HL-60 (cell line): Measurements from ENCODE around the gene VIPAS39.

Source experiments
- DNase-seq, 2 experiments: peaks; one replicate each; pipeline ENCODE4 v3.0.0-alpha.2; 2010 to 2020; ENCODE audit warnings: low read depth in 1 of 2, low spot score in 1 of 2
- H3K27ac ChIP-seq: fragments of 250-450 bp; sonication (Bioruptor Pico); replicated peaks from 2 replicates; pipeline ENCODE4 v1.5.1; 2020; ENCODE audit warnings: mild to moderate bottlenecking, moderate library complexity
- H3K27me3 ChIP-seq: fragments of 250-450 bp; sonication (Bioruptor Pico); 2 replicates; pipeline ENCODE4 v1.5.1; 2021; ENCODE audit warnings: mild to moderate bottlenecking, moderate library complexity; ENCODE audit not compliant: insufficient read depth, poor library complexity, severe bottlenecking
- H3K4me3 ChIP-seq: replicated peaks from 2 replicates; pipeline ENCODE4 v1.5.1; 2011; ENCODE audit warnings: mild to moderate bottlenecking, control low read depth, low read length; ENCODE audit not compliant: insufficient read depth
- GABPA ChIP-seq: IDR thresholded peaks from 2 replicates; pipeline ENCODE4 v1.6.1; 2012; ENCODE audit warnings: low read depth
- POLR2AphosphoS5 ChIP-seq: IDR thresholded peaks from 2 replicates; pipeline ENCODE4 v1.6.1; 2012; ENCODE audit warnings: low read depth
- SPI1 ChIP-seq: IDR thresholded peaks from 2 replicates; pipeline ENCODE4 v1.6.1; 2012; ENCODE audit warnings: low read depth, mild to moderate bottlenecking, borderline replicate concordance
- TF ChIP-seq, protein P1 (sequence below): IDR thresholded peaks from 2 replicates; pipeline ENCODE4 v1.6.1; 2012; ENCODE audit warnings: low read depth; ENCODE audit not compliant: insufficient replicate concordance
- TF ChIP-seq, protein P2 (sequence below): IDR thresholded peaks from one replicate; pipeline ENCODE4 v1.5.1; 2011; ENCODE audit warnings: low read length, control low read depth, inconsistent platforms; ENCODE audit not compliant: insufficient read depth

The VIPAS39 gene

DNA sequence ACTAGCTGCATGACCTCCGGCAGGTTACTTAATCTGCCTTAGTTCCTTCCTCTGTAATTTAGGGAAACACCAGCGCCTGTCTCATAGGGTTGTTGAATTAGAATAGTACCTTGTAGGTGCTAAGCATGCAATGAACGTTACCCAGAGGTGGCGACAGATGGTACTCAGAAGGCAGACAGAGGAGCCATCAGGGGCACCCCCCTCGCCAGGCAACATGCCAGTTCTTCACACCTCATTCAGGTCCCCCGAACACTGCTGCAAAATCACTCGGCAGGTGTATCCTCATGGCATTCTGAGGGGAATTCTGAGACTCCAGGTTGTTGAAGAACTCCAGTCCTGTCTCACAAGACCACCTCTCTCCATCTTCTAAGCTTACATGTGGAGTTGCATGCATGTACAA, 31.2 kb upstream of the VIPAS39 start:
- Histone ChIP-seq H3K27me3 (no peaks in the 10 kb centered on the region), H3K4me3 (no peak overlapping the region), H3K27ac (no peak overlapping the region)
- TF ChIP-seq, protein P1, sequence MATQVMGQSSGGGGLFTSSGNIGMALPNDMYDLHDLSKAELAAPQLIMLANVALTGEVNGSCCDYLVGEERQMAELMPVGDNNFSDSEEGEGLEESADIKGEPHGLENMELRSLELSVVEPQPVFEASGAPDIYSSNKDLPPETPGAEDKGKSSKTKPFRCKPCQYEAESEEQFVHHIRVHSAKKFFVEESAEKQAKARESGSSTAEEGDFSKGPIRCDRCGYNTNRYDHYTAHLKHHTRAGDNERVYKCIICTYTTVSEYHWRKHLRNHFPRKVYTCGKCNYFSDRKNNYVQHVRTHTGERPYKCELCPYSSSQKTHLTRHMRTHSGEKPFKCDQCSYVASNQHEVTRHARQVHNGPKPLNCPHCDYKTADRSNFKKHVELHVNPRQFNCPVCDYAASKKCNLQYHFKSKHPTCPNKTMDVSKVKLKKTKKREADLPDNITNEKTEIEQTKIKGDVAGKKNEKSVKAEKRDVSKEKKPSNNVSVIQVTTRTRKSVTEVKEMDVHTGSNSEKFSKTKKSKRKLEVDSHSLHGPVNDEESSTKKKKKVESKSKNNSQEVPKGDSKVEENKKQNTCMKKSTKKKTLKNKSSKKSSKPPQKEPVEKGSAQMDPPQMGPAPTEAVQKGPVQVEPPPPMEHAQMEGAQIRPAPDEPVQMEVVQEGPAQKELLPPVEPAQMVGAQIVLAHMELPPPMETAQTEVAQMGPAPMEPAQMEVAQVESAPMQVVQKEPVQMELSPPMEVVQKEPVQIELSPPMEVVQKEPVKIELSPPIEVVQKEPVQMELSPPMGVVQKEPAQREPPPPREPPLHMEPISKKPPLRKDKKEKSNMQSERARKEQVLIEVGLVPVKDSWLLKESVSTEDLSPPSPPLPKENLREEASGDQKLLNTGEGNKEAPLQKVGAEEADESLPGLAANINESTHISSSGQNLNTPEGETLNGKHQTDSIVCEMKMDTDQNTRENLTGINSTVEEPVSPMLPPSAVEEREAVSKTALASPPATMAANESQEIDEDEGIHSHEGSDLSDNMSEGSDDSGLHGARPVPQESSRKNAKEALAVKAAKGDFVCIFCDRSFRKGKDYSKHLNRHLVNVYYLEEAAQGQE = no peak
- TF ChIP-seq GABPA (no peak), SPI1 (no peak), POLR2AphosphoS5 (no peak)
- TF ChIP-seq, protein P2, sequence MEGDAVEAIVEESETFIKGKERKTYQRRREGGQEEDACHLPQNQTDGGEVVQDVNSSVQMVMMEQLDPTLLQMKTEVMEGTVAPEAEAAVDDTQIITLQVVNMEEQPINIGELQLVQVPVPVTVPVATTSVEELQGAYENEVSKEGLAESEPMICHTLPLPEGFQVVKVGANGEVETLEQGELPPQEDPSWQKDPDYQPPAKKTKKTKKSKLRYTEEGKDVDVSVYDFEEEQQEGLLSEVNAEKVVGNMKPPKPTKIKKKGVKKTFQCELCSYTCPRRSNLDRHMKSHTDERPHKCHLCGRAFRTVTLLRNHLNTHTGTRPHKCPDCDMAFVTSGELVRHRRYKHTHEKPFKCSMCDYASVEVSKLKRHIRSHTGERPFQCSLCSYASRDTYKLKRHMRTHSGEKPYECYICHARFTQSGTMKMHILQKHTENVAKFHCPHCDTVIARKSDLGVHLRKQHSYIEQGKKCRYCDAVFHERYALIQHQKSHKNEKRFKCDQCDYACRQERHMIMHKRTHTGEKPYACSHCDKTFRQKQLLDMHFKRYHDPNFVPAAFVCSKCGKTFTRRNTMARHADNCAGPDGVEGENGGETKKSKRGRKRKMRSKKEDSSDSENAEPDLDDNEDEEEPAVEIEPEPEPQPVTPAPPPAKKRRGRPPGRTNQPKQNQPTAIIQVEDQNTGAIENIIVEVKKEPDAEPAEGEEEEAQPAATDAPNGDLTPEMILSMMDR = no peak
- no peak for DNase-seq

DNA sequence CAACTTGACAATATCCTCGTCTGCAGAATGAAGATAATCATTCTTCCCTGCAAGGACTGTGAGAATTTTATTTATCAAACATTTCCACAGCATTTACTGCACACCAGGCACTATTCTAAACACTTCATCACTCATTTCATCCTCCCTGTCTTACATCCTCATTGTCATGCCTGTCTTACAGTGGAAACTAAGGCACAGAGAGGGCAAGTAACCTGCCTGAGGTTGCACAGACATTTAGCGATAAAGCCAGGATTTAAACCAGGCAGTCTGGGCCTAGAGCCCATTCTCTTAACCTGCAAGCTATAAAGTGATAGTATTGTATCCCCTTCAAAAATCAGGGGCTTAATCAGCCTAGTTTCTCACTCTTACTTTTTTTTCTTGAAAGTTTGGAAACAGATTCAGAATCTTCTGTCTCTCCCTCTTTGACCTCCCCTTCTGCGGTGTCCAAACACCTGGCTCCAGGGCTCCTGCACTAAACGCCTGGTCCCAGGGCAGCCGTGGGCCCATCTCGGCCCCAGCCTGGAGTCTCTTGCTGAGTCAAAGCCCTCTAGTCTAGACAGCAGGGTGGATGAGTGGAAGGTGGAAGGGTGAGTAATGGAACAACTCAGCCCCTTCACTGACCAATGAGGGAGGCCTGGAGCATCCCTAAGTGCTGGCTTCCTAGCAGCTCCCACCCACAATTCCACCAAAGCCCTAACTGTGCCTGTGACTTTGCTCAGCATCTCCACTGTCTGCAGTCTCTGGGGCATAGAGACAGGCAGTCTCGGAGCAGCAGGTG, 28.7 kb upstream of the VIPAS39 start:
- TF ChIP-seq, protein P2 = no peak
- TF ChIP-seq SPI1 (no peak), GABPA (no peak), POLR2AphosphoS5 (no peak)
- TF ChIP-seq, protein P1 = no peak
- no peak overlapping the region for H3K27ac ChIP-seq
- no peak overlapping the region for H3K4me3 ChIP-seq
- DNase-seq = no peak
- no peaks in the 10 kb centered on the region for H3K27me3 ChIP-seq

DNA sequence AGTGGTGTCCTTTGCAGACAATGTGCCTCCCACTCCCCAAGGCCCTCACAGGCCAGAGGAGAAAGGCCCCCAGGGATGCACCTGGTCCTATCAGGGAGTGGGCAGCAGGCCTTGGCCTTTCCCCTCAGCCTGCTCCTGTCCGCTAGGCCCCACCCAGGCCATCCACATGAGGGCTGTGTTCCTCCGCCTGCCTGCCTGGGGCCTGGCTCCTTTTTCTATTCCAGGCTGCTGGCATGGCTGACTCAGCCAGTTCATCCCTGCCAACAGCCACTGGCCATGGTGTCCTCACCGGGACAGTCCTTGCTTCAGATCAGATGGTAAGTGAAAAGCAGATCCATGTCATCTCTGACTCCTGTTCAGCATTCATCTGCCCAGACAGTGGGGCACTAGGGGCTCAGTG, 27.9 kb upstream of the VIPAS39 start:
- DNase-seq = no peak
- no peak for TF ChIP-seq POLR2AphosphoS5
- Histone ChIP-seq H3K27ac (no peak overlapping the region), H3K4me3 (no peak overlapping the region), H3K27me3 (no peaks in the 10 kb centered on the region)

DNA sequence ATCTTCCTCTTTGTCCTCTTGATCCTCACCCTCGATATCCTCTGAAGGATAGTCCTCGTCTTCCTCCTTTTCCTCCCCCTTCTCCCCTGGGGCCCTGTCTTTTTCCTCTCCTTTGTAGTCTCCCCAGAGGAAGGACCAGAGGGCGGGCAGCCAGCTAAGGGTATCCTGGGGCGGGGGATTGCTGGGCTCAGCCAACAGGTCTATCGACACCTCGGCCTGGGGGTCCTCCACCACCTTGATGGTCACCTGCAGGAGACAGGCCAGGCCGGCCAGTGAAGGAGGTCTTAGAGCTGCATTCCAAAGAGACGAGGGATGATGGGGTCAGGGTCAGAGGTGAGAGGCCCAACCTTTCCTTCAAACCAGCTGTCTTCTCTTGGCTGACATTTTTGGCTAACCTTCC, 25.0 kb upstream of the VIPAS39 start:
- no peak for DNase-seq
- H3K27ac ChIP-seq = no peak overlapping the region
- H3K4me3 ChIP-seq = no peak overlapping the region
- TF ChIP-seq SPI1 (no peak), GABPA (no peak), POLR2AphosphoS5 (no peak)
- TF ChIP-seq, protein P2 = no peak
- TF ChIP-seq, protein P1 = no peak
- no peaks in the 10 kb centered on the region for H3K27me3 ChIP-seq
